HUES48 (cell line): Measurements from ENCODE around the gene LHX1.

Experiments used
- H3K27ac ChIP-seq: one replicate; pipeline ENCODE4 v1.7.0; 2013; ENCODE audit warnings: low read depth, low read length, inconsistent platforms
- H3K27me3 ChIP-seq: 2 replicates; pipeline ENCODE4 v1.6.1; 2013; ENCODE audit warnings: mild to moderate bottlenecking, low read length; ENCODE audit not compliant: control insufficient read depth, insufficient read depth
- H3K36me3 ChIP-seq: 2 replicates; pipeline ENCODE4 v1.6.1; 2013; ENCODE audit warnings: low read length; ENCODE audit not compliant: control insufficient read depth, insufficient read depth
- H3K4me1 ChIP-seq: 2 replicates; pipeline ENCODE4 v1.6.1; 2013; ENCODE audit warnings: mild to moderate bottlenecking, low read length; ENCODE audit not compliant: control insufficient read depth, insufficient read depth
- H3K4me3 ChIP-seq: 2 replicates; pipeline ENCODE4 v1.5.1; 2013; ENCODE audit warnings: mild to moderate bottlenecking, low read depth, low read length
- H3K9ac ChIP-seq: 2 replicates; pipeline ENCODE4 v1.6.1; 2013; ENCODE audit warnings: mild to moderate bottlenecking, low read depth, low read length, moderate library complexity
- H3K9me3 ChIP-seq: 2 replicates; pipeline ENCODE4 v1.6.1; 2013; ENCODE audit warnings: low read length; ENCODE audit not compliant: control insufficient read depth, insufficient read depth

LHX1 gene

DNA sequence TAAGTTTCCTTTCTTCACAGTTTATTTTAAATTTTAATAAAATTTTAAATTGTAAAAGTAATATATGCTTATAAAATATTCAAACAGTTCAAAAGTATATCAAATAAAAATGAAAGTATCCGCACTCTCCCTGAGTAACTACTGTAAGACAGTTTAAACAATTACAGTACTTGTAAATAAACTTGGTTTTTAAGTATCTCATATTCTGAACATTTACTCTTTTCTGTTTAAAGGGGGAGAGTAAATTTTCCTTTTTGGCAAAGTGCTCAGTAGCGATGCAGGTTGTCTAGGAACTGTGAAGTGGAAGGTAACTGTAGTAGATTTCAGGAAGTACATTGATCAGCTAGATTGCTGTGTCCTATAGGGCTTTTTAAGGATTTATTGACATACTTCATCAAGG lies 40.3 kb downstream of the LHX1 start:
- no peak overlapping the region for H3K9ac ChIP-seq
- H3K27me3 ChIP-seq, result no peaks in the 10 kb centered on the region
- no peaks in the 10 kb centered on the region for H3K36me3 ChIP-seq
- H3K27ac ChIP-seq, result no peak overlapping the region
- no peak overlapping the region for H3K4me3 ChIP-seq
- peaks cover 17% of the 10 kb centered on the region; the same call in 1 of the 2 replicates for H3K4me1 ChIP-seq
- no peaks in the 10 kb centered on the region for H3K9me3 ChIP-seq

DNA sequence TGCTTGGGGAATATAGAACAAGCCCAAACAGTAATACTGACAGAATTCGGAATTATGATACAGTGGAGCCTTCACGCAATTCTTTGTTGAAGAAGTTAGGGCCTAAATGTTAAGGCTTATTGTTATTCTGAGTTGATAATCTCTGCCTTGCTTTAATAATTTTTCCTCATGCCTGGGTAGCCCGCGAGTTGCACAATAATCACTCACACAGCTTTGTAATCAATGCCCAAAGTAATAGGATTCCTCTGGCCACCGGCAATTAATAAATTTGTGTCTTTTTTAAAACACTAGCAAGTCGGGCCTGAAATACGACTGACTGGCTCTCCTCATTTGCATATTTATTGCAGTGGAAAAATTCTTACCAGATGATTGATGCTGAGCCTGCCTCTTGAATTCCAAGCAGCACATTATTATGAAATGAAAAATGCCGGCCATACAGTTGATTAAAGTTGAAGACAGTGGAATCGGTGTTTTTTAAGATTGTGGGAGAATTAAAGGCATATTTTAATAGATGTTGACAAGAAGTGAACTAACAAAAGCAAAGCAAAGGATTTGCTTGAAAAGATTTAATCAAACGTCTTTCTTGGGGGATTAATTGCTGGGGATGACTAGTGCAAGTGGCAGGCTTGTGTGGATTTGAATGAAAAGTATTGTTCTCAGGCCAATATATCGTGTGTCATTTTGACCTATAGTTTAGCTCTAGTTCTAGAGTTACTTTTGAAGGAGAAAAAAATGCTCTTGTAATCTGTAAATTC lies 41.7 kb downstream of the LHX1 start:
- no peak overlapping the region for H3K27ac ChIP-seq
- H3K9ac ChIP-seq, result no peak overlapping the region
- H3K36me3 ChIP-seq, result no peaks in the 10 kb centered on the region
- H3K4me1 ChIP-seq, result peaks cover 17% of the 10 kb centered on the region; the same call in 1 of the 2 replicates
- no peak overlapping the region for H3K4me3 ChIP-seq
- H3K9me3 ChIP-seq, result no peaks in the 10 kb centered on the region
- H3K27me3 ChIP-seq, result no peaks in the 10 kb centered on the region

DNA sequence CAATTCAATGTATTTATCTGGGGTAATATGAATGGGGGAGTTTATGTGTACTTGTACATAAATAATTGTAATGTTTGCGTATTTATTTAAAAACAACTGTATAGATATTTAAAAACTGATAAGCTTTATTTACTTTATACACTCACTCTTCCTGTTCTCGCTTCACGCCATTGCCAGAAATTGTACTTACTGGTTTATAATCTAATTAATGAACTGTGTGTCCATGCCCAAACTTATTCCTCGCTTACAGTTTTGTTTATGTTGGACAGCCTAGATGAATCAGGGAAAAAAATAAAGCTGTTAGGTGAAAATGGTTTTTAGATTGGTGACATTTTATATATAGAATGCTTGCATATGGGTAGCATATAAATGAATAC lies 42.3 kb downstream of the LHX1 start:
- Histone ChIP-seq H3K9me3 (no peaks in the 10 kb centered on the region), H3K4me3 (no peak overlapping the region), H3K4me1 (peaks cover 17% of the 10 kb centered on the region; the same call in 1 of the 2 replicates), H3K9ac (no peak overlapping the region), H3K27me3 (no peaks in the 10 kb centered on the region), H3K27ac (no peak overlapping the region), H3K36me3 (no peaks in the 10 kb centered on the region)

DNA sequence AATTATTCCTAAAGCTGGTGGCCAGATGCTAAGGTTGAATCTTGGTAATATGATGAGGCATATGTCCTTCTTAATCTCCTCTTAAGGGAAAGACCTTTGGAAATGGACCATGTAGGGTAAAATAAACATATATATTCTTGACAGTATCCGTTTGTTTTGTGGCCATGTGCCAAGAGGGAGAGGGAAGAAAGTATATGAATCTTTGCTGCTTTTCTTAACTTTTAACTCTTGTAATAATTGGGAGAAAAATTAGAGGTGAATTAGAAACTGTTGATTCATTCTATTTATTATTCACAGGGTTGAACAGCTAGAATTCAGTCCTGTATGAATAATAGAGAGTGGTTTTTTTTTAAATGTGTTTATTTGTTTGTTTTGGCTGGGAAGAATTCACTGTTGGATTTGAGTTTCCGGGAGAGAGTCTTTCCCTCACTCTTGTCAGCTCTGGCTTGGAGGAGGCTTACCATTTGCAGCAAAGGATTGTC lies 43.0 kb downstream of the LHX1 start:
- no peaks in the 10 kb centered on the region for H3K36me3 ChIP-seq

DNA sequence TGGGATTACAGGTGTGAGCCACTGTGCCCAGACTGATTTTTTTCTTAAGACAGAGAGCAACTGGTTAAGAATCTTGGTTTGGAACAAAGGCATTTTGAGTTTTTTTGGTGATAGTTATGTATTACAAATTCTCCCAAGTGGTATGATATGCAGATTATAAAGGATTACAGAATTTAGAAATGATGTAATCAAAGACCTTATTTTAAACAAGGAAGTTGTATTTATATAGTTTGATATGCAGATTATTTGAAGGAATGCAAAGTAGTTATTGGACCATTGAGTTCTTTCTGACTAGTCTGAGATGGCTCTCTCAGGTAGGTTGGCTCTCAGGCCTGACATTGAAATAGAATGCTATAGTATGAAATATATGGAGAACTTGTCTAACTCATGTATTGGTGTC lies 46.3 kb downstream of the LHX1 start:
- Histone ChIP-seq H3K4me3 (no peak overlapping the region), H3K9ac (no peak overlapping the region), H3K27me3 (no peaks in the 10 kb centered on the region), H3K9me3 (no peaks in the 10 kb centered on the region), H3K4me1 (peaks cover 8% of the 10 kb centered on the region; the same call in 1 of the 2 replicates), H3K36me3 (peaks cover 19% of the 10 kb centered on the region), H3K27ac (no peak overlapping the region)

More for the DNA sequence above, 43.0 kb downstream of the LHX1 start:
- Histone ChIP-seq H3K9me3 (no peaks in the 10 kb centered on the region), H3K4me3 (no peak overlapping the region), H3K27me3 (no peaks in the 10 kb centered on the region), H3K9ac (no peak overlapping the region), H3K4me1 (peaks cover 17% of the 10 kb centered on the region; the same call in 1 of the 2 replicates), H3K27ac (no peak overlapping the region)

DNA sequence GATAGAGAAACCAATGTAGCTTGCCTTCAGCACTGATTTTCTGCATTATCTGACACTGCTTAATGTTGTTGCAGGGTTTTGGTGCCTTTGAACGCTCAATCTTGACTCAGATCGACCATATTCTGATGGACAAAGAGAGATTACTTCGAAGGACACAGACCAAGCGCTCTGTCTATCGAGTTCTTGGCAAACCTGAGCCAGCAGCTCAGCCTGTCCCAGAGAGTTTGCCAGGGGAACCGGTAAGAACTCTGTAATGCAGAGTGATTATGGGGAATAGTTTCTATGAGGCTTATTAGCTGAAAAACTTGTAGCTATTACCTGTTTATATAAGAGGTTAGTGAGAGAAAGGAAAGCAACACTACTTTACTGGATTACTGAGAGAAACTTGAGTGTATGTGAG lies 51.9 kb downstream of the LHX1 start:
- no peaks in the 10 kb centered on the region for H3K4me1 ChIP-seq
- H3K9me3 ChIP-seq, result no peaks in the 10 kb centered on the region
- no peak overlapping the region for H3K27ac ChIP-seq
- peaks cover 70% of the 10 kb centered on the region for H3K36me3 ChIP-seq
- H3K4me3 ChIP-seq, result no peak overlapping the region
- no peak overlapping the region for H3K9ac ChIP-seq
- no peaks in the 10 kb centered on the region for H3K27me3 ChIP-seq

DNA sequence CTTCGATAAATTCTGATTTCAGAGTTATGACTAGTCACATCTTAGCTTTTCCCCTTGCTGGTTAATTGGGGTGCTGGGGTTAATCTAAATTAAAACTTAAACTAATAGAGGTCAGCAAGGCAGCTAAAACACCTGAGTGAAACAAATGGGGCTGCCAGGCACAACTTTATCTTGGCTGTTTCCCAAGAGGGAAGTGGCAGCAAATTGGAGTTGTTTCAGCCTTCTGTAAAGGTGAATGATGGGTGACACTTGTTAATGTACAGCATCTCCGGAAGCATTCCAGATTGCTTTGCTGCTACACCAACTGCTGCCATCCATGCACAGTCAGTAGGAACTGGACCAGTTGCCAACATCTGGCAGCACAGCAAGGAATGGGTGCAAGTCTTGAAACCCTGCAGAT lies 55.4 kb downstream of the LHX1 start:
- peaks cover 94% of the 10 kb centered on the region for H3K36me3 ChIP-seq
- H3K27ac ChIP-seq, result no peak overlapping the region
- no peak overlapping the region for H3K9ac ChIP-seq
- no peaks in the 10 kb centered on the region for H3K4me1 ChIP-seq
- no peak overlapping the region for H3K4me3 ChIP-seq
- no peaks in the 10 kb centered on the region for H3K9me3 ChIP-seq
- no peaks in the 10 kb centered on the region for H3K27me3 ChIP-seq

DNA sequence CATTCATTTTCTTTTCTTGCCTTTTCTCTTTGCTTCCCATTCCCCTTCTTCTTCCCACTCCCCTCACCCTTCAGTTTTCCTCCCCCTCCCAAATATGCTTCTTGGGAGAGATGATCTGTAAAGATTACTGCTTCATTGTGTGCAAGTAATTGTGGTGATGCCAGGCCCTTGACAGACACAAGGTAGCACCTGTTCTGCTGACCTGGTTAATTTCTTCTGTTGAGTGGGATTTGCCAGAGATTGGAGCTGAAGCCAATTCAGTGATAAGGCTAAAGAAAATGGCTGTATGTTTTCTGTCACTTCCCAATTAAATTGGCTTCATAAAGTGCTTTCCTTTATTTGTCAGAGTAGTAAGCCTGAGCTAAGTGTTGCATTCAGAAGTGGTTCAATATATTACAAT lies 56.0 kb downstream of the LHX1 start:
- peaks cover 95% of the 10 kb centered on the region for H3K36me3 ChIP-seq
- no peaks in the 10 kb centered on the region for H3K4me1 ChIP-seq
- no peaks in the 10 kb centered on the region for H3K9me3 ChIP-seq
- H3K27me3 ChIP-seq, result no peaks in the 10 kb centered on the region
- H3K4me3 ChIP-seq, result no peak overlapping the region
- H3K9ac ChIP-seq, result no peak overlapping the region
- H3K27ac ChIP-seq, result no peak overlapping the region
